ENCODE data around the gene ZDHHC11B. TPM values are rescaled to one million over a fixed set of nuclear protein-coding genes. Genes with fewer than 3 reads are reported as not detected.

ZDHHC11B gene
- total and polyA plus RNA-seq, 2 of the 13 experiments (the other 11 are each of a cell fraction or from before 2014, with no cell fraction given) = 0.11 to 0.12 TPM

DNA sequence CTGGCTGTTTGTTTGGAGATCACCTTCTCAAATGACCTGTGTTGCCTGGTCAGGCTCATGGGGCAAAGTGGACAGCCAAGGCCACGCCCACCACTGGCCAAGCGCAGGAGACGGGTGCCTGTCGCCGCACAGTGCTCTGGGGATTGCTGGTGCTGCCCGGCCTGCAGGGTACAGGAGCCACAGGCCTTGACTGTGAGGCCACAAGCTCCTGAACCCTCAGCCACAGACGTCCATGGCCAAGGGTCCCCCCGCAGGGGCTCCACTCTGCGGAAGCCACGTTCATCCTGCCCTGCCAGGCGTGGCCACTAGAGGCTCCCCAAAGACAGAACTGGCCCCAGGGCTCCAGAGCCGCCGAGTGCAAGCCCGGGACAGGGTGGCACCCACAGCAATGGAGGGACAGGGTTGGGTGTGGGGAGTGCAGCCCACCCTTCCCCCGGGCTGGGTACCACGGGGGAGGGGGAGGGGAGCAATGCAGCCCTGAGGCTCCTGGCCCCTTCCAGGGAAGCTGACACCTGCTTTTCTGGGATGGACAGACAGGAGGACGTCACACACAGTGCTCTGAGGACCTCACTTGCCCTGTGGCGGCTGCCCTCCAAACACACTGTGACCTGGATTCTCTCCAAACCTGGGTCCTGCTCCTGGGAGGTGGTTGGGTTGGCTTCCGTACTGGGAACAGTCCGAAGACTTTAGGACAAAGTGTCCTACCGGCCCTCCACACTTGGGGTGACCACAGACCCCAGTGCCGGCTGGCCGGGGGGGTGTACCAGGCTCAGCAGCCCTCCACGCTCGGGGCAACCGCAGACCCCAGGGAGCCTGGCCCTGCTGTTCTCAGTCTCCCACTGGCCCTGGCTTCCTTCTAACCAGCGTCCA lies 112.8 kb downstream of the ZDHHC11B start (continued):
- no peak for TF ChIP-seq ZBTB40 (IDR thresholded peaks at IDR 0.05)
- 0 out of 2 replicates have a peak, but pooled peaks have one; percentile 19 for TF ChIP-seq ZBTB40 (CRISPR knock-in tag; IDR thresholded peaks at IDR 0.05)
- TF ChIP-seq ATRX (CRISPR knock-in tag; IDR thresholded peaks at IDR 0.05; ENCODE audit: borderline replicate concordance) = no peak
- 0 out of 2 replicates have a peak, but pooled peaks have one; percentile 52 for TF ChIP-seq ZNF230 (CRISPR knock-in tag; IDR thresholded peaks at IDR 0.05)
- TF ChIP-seq, protein P1, sequence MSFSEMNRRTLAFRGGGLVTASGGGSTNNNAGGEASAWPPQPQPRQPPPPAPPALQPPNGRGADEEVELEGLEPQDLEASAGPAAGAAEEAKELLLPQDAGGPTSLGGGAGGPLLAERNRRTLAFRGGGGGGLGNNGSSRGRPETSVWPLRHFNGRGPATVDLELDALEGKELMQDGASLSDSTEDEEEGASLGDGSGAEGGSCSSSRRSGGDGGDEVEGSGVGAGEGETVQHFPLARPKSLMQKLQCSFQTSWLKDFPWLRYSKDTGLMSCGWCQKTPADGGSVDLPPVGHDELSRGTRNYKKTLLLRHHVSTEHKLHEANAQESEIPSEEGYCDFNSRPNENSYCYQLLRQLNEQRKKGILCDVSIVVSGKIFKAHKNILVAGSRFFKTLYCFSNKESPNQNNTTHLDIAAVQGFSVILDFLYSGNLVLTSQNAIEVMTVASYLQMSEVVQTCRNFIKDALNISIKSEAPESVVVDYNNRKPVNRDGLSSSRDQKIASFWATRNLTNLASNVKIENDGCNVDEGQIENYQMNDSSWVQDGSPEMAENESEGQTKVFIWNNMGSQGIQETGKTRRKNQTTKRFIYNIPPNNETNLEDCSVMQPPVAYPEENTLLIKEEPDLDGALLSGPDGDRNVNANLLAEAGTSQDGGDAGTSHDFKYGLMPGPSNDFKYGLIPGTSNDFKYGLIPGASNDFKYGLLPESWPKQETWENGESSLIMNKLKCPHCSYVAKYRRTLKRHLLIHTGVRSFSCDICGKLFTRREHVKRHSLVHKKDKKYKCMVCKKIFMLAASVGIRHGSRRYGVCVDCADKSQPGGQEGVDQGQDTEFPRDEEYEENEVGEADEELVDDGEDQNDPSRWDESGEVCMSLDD (CRISPR knock-in tag; IDR thresholded peaks at IDR 0.05; ENCODE audit: borderline replicate concordance) = 0 out of 2 replicates have a peak, but pooled peaks have one; percentile 35
- no peak for TF ChIP-seq DNMT3B (CRISPR knock-in tag; conservative IDR thresholded peaks at IDR 0.05)
- no peak for TF ChIP-seq LCORL (IDR thresholded peaks at IDR 0.05)
- TF ChIP-seq LCORL (CRISPR knock-in tag; IDR thresholded peaks at IDR 0.05) = no peak; the same call in 1 of the 2 replicates
- TF ChIP-seq ZNF12 (CRISPR knock-in tag; IDR thresholded peaks at IDR 0.05) = no peak
- no peak for TF ChIP-seq ZNF513 (CRISPR knock-in tag; conservative IDR thresholded peaks at IDR 0.05)
- TF ChIP-seq RFXANK (CRISPR knock-in tag; IDR thresholded peaks at IDR 0.05) = no peak
- TF ChIP-seq ZNF503 (CRISPR knock-in tag; IDR thresholded peaks at IDR 0.05) = no peak
- no peak for TF ChIP-seq NFKB2 (CRISPR knock-in tag; IDR thresholded peaks at IDR 0.05; ENCODE audit: borderline replicate concordance)
- peak; percentile 85; the same call in 1 of the 2 replicates for TF ChIP-seq ZBTB7A (CRISPR knock-in tag; IDR thresholded peaks at IDR 0.05)
